Measurements from ENCODE around the gene FBXW4.

Gene FBXW4

GRCh38 chr10:101709359-101710058 is 14.5 kb upstream of the FBXW4 start:
- H3K36me3 ChIP-seq (ENCODE audit: insufficient read depth, low read length) = no peaks in the 10 kb centered on the region
- no peak for DNase-seq (ENCODE audit: low read depth, low spot score)
- H3K9me3 ChIP-seq (ENCODE audit: low read depth, low read length) = no peaks in the 10 kb centered on the region
- H3K4me3 ChIP-seq = no peak overlapping the region
- TF ChIP-seq POLR2AphosphoS5 (IDR thresholded peaks at IDR 0.05; ENCODE audit: borderline replicate concordance, low read depth, low read length) (no peak), EZH2 (IDR thresholded peaks at IDR 0.05) (no peak), FOXP2 (optimal IDR thresholded peaks at IDR 0.05; ENCODE audit: control extremely low read depth, extremely low read length, insufficient read depth) (no peak)
- no peak overlapping the region for H3K9ac ChIP-seq (ENCODE audit: insufficient read length)
- no peak overlapping the region for H3K27ac ChIP-seq

GRCh38 chr10:101708870-101709269 is 13.9 kb upstream of the FBXW4 start:
- no peaks in the 10 kb centered on the region for H3K36me3 ChIP-seq (ENCODE audit: insufficient read depth, low read length)
- H3K4me3 ChIP-seq = no peak overlapping the region
- DNase-seq (ENCODE audit: low read depth, low spot score) = no peak
- no peak overlapping the region for H3K27ac ChIP-seq
- TF ChIP-seq POLR2AphosphoS5 (IDR thresholded peaks at IDR 0.05; ENCODE audit: borderline replicate concordance, low read depth, low read length) (no peak), FOXP2 (optimal IDR thresholded peaks at IDR 0.05; ENCODE audit: control extremely low read depth, extremely low read length, insufficient read depth) (no peak), EZH2 (IDR thresholded peaks at IDR 0.05) (no peak)
- H3K9ac ChIP-seq (ENCODE audit: insufficient read length) = no peak overlapping the region
- no peaks in the 10 kb centered on the region for H3K9me3 ChIP-seq (ENCODE audit: low read depth, low read length)

- DNase-seq (ENCODE audit: low read depth, low spot score) = no peak
- H3K4me3 ChIP-seq = no peak overlapping the region
- no peak overlapping the region for H3K27ac ChIP-seq
- no peaks in the 10 kb centered on the region for H3K36me3 ChIP-seq (ENCODE audit: insufficient read depth, low read length)
- no peaks in the 10 kb centered on the region for H3K9me3 ChIP-seq (ENCODE audit: low read depth, low read length)
- no peak overlapping the region for H3K9ac ChIP-seq (ENCODE audit: insufficient read length)
- TF ChIP-seq EZH2 (IDR thresholded peaks at IDR 0.05) (no peak), POLR2AphosphoS5 (IDR thresholded peaks at IDR 0.05; ENCODE audit: borderline replicate concordance, low read depth, low read length) (no peak), FOXP2 (optimal IDR thresholded peaks at IDR 0.05; ENCODE audit: control extremely low read depth, extremely low read length, insufficient read depth) (no peak)
These were observed 13.1 kb upstream of the FBXW4 start for GRCh38 chr10:101708073-101708472.

DNA sequence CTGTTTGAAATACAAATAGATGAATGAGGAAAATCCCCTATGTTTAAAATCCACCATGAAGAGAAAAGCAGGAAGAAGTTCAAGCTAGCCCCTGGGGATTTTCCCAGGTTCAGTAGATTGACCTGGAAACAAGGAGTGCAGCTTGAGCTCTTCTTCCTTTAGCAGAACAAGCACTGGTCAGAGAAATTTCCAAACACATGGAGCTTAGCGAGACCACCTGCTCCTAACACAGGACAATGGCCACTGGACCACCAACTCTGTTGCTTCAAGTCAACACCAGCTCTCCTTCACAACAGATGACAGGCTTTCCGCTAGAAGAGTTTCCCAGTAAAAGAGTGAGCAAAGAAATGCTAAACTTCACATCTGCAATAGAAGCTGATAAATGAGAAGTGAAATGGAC is 9.4 kb upstream of the FBXW4 start:
- no peak overlapping the region for H3K27ac ChIP-seq
- H3K4me3 ChIP-seq = no peak overlapping the region
- no peak for DNase-seq (ENCODE audit: low read depth, low spot score)
- TF ChIP-seq EZH2 (IDR thresholded peaks at IDR 0.05) = no peak
- no peak for TF ChIP-seq POLR2AphosphoS5 (IDR thresholded peaks at IDR 0.05; ENCODE audit: borderline replicate concordance, low read depth, low read length)
- no peak for TF ChIP-seq FOXP2 (optimal IDR thresholded peaks at IDR 0.05; ENCODE audit: control extremely low read depth, extremely low read length, insufficient read depth)
- no peaks in the 10 kb centered on the region for H3K36me3 ChIP-seq (ENCODE audit: insufficient read depth, low read length)
- H3K9me3 ChIP-seq (ENCODE audit: low read depth, low read length) = no peaks in the 10 kb centered on the region
- no peak overlapping the region for H3K9ac ChIP-seq (ENCODE audit: insufficient read length)

DNA sequence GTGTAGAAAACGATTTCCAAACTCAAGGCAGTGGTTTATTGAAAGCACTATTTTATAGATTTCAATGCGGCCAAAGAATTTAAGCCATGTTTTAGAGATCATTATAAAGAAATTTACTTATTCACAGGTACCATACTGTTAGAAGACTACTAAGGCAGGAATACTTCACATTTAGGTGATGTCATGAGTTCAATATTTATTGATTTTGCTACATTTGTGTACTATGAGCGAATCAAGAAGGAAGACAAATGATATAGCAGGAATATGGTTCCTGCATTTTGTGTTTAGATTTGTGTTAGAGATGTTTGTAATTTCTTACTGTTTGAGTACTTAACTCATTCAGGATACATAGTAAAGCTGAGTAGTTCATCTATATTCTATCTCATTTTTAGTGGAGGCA is 1.7 kb upstream of the FBXW4 start:
- H3K9ac ChIP-seq (ENCODE audit: insufficient read length) = no peak overlapping the region
- no peak overlapping the region for H3K27ac ChIP-seq
- H3K9me3 ChIP-seq (ENCODE audit: low read depth, low read length) = no peaks in the 10 kb centered on the region
- TF ChIP-seq EZH2 (IDR thresholded peaks at IDR 0.05) (no peak), POLR2AphosphoS5 (IDR thresholded peaks at IDR 0.05; ENCODE audit: borderline replicate concordance, low read depth, low read length) (no peak), FOXP2 (optimal IDR thresholded peaks at IDR 0.05; ENCODE audit: control extremely low read depth, extremely low read length, insufficient read depth) (no peak)
- no peak overlapping the region for H3K4me3 ChIP-seq
- H3K36me3 ChIP-seq (ENCODE audit: insufficient read depth, low read length) = no peaks in the 10 kb centered on the region
- DNase-seq (ENCODE audit: low read depth, low spot score) = no peak

- Histone ChIP-seq H3K27ac (no peak overlapping the region), H3K9ac (ENCODE audit: insufficient read length) (peak overlapping the region; percentile 91), H3K9me3 (ENCODE audit: low read depth, low read length) (no peaks in the 10 kb centered on the region), H3K4me3 (peak overlapping the region; percentile 84), H3K36me3 (ENCODE audit: insufficient read depth, low read length) (no peaks in the 10 kb centered on the region)
- TF ChIP-seq EZH2 (IDR thresholded peaks at IDR 0.05) = no peak
- no peak for TF ChIP-seq POLR2AphosphoS5 (IDR thresholded peaks at IDR 0.05; ENCODE audit: borderline replicate concordance, low read depth, low read length)
- DNase-seq (ENCODE audit: low read depth, low spot score) = no peak
These were observed 477 bp upstream of the FBXW4 start for GRCh38 chr10:101695404-101695890.

GRCh38 chr10:101693978-101694673 is 844 bp downstream of the FBXW4 start:
- DNase-seq (ENCODE audit: low read depth, low spot score) = no peak
- no peaks in the 10 kb centered on the region for H3K36me3 ChIP-seq (ENCODE audit: insufficient read depth, low read length)
- H3K27ac ChIP-seq = peak overlapping the region; percentile 70; the same call in 1 of the 2 replicates
- H3K9me3 ChIP-seq (ENCODE audit: low read depth, low read length) = no peaks in the 10 kb centered on the region
- H3K9ac ChIP-seq (ENCODE audit: insufficient read length) = peak overlapping the region; percentile 91
- peak overlapping the region; percentile 84 for H3K4me3 ChIP-seq
- no peak for TF ChIP-seq EZH2 (IDR thresholded peaks at IDR 0.05)
- no peak for TF ChIP-seq FOXP2 (optimal IDR thresholded peaks at IDR 0.05; ENCODE audit: control extremely low read depth, extremely low read length, insufficient read depth)
- peak; percentile 32; the same call in 1 of the 2 replicates for TF ChIP-seq POLR2AphosphoS5 (IDR thresholded peaks at IDR 0.05; ENCODE audit: borderline replicate concordance, low read depth, low read length)

DNA sequence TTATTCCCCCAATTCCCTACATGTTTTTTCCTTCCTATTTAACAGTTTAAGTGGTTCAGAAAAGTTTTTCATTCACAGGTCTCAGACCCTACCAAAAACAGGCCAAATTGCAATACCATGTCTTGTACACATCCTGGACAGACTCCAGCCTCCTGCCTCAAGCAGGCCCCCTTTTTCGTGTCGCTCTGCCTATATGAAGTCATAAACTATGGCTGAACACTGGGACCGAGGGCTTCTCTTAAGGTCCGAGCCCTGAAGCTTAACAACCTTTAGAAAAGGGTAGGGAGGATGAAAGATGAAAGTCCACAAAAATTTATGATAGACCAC is 1.4 kb downstream of the FBXW4 start:
- TF ChIP-seq EZH2 (IDR thresholded peaks at IDR 0.05) (no peak), FOXP2 (optimal IDR thresholded peaks at IDR 0.05; ENCODE audit: control extremely low read depth, extremely low read length, insufficient read depth) (no peak), POLR2AphosphoS5 (IDR thresholded peaks at IDR 0.05; ENCODE audit: borderline replicate concordance, low read depth, low read length) (no peak)
- H3K9me3 ChIP-seq (ENCODE audit: low read depth, low read length) = no peaks in the 10 kb centered on the region
- H3K36me3 ChIP-seq (ENCODE audit: insufficient read depth, low read length) = no peaks in the 10 kb centered on the region
- DNase-seq (ENCODE audit: low read depth, low spot score) = no peak
- peak overlapping the region; percentile 70; the same call in 1 of the 2 replicates for H3K27ac ChIP-seq
- H3K9ac ChIP-seq (ENCODE audit: insufficient read length) = peak overlapping the region; percentile 91
- H3K4me3 ChIP-seq = peak overlapping the region; percentile 84
